NT2/D1 (cell line): ENCODE results near the gene KDM4C.

Experiments
- SUZ12 ChIP-seq: IDR thresholded peaks from 2 replicates; pipeline ENCODE4 v1.6.1; 2011; ENCODE audit not compliant: insufficient read length, insufficient read depth; ENCODE audit errors: extremely low read depth
- YY1 ChIP-seq: IDR thresholded peaks from 2 replicates; pipeline ENCODE4 v1.6.1; 2011; ENCODE audit not compliant: insufficient read length, insufficient read depth
- ZNF274 ChIP-seq: IDR thresholded peaks from 2 replicates; pipeline ENCODE4 v1.6.1; 2011; ENCODE audit warnings: mild to moderate bottlenecking, low read depth, low read length

GRCh38 chr9:6911901-6912638 is 154.3 kb downstream of the KDM4C start:
- TF ChIP-seq SUZ12 (no peak), YY1 (no peak), ZNF274 (no peak)
